K562 (cell line): ENCODE results near the gene TENM4. TPM values are rescaled to one million over a fixed set of nuclear protein-coding genes. Genes with fewer than 3 reads are reported as not detected.

Experiments used
- ATAC-seq: fragments of 200-7000 bp; cut with Tn5 transposase; 3 replicates; pipeline ENCODE4 v1.9.1; 2020; ENCODE audit warnings: moderate library complexity
- BruUV-seq: library from RNA; stranded (reverse); fragments of 400-500 nt; replicated peaks from 2 replicates; lab custom pipeline; 2021; lab: Mats Ljungman, UMichigan
- CTCF ChIA-PET: fragments of 300-600 bp; formaldehyde crosslinking; extraction: SDS; loops from one replicate; lab custom pipeline; 2021; ENCODE audit warnings: low intra/inter-chr PET ratio; lab: Yijun Ruan, JAX
- POLR2A ChIA-PET: fragments of 300-600, 350-650 bp; sonication (Branson Sonifier 250); formaldehyde crosslinking; extraction: SDS; loops from one replicate; lab custom pipeline; 2021; ENCODE audit warnings: antibody characterized with exemption, inconsistent platforms; lab: Yijun Ruan, JAX
- DNase-seq, 4 experiments: peaks; one replicate each; pipeline versions ENCODE4 v3.0.0 to v3.0.0-alpha.2; 2011 to 2018; ENCODE audit warnings: low spot score in 3 of 4, mixed read lengths in 3 of 4; ENCODE audit errors: extremely low read depth in 1 of 4
- FAIRE-seq: peaks from 2 replicates; lab custom pipeline; 2011; peaks lifted over from hg19 to GRCh38; lab: Jason Lieb, UNC
- H2AFZ ChIP-seq: 2 replicates; pipeline ENCODE4 v1.6.0; 2011; ENCODE audit warnings: low read depth, low read length, control low read depth, inconsistent platforms
- H3K27ac ChIP-seq: fragments of 200-600 bp; 3 replicates; pipeline ENCODE4 v1.8.0; 2011; ENCODE audit warnings: low read depth, mild to moderate bottlenecking, control low read depth, inconsistent platforms, low read length, moderate library complexity, mixed read lengths; ENCODE audit errors: extremely low read depth
- H3K27me3 ChIP-seq, 2 experiments: fragments of 300-600 bp in 1 of 2; 2 replicates in 1 of 2; 3 replicates in 1 of 2; pipeline versions ENCODE4 v1.6.0 to v1.8.0; 2011; ENCODE audit warnings: inconsistent platforms in 2 of 2, low read length in 2 of 2, mild to moderate bottlenecking in 1 of 2, mixed read lengths in 1 of 2, moderate library complexity in 1 of 2; ENCODE audit not compliant: control insufficient read depth in 2 of 2, insufficient read depth in 2 of 2
- H3K36me3 ChIP-seq: fragments of 300-600 bp; 3 replicates; pipeline ENCODE4 v1.8.0; 2011; ENCODE audit warnings: mild to moderate bottlenecking, low read length, inconsistent platforms; ENCODE audit not compliant: control insufficient read depth, insufficient read depth
- H3K4me1 ChIP-seq, 2 experiments: fragments of 200-600 bp in 1 of 2; replicated peaks in 1 of 2; 2 replicates in 1 of 2; 3 replicates in 1 of 2; pipeline versions ENCODE4 v1.5.1 to v1.8.0; 2011; ENCODE audit warnings: inconsistent platforms in 2 of 2, low read length in 2 of 2, mild to moderate bottlenecking in 1 of 2, mixed read lengths in 1 of 2, moderate library complexity in 1 of 2; ENCODE audit not compliant: control insufficient read depth in 2 of 2, insufficient read depth in 2 of 2
- H3K4me2 ChIP-seq: 2 replicates; pipeline ENCODE4 v1.6.1; 2011; ENCODE audit warnings: low read length, control low read depth, inconsistent platforms, mixed read lengths; ENCODE audit not compliant: insufficient read depth
- H3K4me3 ChIP-seq: fragments of 200-600 bp; sonication (generic), shearing (Covaris generic); 2 replicates; pipeline ENCODE4 v1.5.1; 2016; ENCODE audit warnings: control low read depth, inconsistent platforms
- H3K79me2 ChIP-seq: fragments of 200-600 bp; 3 replicates; pipeline ENCODE4 v1.8.0; 2011; ENCODE audit warnings: low read length, inconsistent platforms; ENCODE audit not compliant: control insufficient read depth, insufficient read depth
- H3K9ac ChIP-seq, 2 experiments: 2 replicates each; pipeline versions ENCODE4 v1.6.0 to v1.6.1; 2011; ENCODE audit warnings: low read depth in 2 of 2, low read length in 2 of 2, control low read depth in 1 of 2, inconsistent platforms in 1 of 2, mild to moderate bottlenecking in 1 of 2, mixed read lengths in 1 of 2; ENCODE audit not compliant: insufficient read depth in 1 of 2
- H3K9me1 ChIP-seq: one replicate; pipeline ENCODE4 v1.6.0; 2011; ENCODE audit warnings: inconsistent platforms, mild to moderate bottlenecking, low read length, moderate library complexity; ENCODE audit not compliant: control insufficient read depth, insufficient read depth
- H3K9me3 ChIP-seq: replicated peaks from 2 replicates; pipeline ENCODE4 v1.5.1; 2011; ENCODE audit warnings: low read depth, low read length, inconsistent platforms; ENCODE audit not compliant: control insufficient read depth, insufficient read depth
- H4K20me1 ChIP-seq: replicated peaks from 2 replicates; pipeline ENCODE4 v1.6.1; 2011; ENCODE audit warnings: low read length, inconsistent platforms, mixed read lengths; ENCODE audit not compliant: control insufficient read depth, insufficient read depth
- BRF1 ChIP-seq: IDR thresholded peaks from 3 replicates; pipeline ENCODE4 v1.6.1; 2011; ENCODE audit warnings: borderline replicate concordance, mild to moderate bottlenecking; ENCODE audit not compliant: insufficient read length; ENCODE audit errors: extremely low read depth
- CC2D1A ChIP-seq: fragments of 450-650 bp; IDR thresholded peaks from 2 replicates; pipeline ENCODE4 v1.6.1; 2017; ENCODE audit warnings: mild to moderate bottlenecking
- FOXJ2 ChIP-seq: fragments of 200-800 bp; sonication (Bioruptor generic); IDR thresholded peaks from 2 replicates; pipeline ENCODE4 v1.6.1; 2016; ENCODE audit warnings: missing genetic modification characterization, missing compliant biosample characterization
- HMG20A ChIP-seq: fragments of 450-650 bp; formaldehyde crosslinking; conservative IDR thresholded peaks from 2 replicates; pipeline ENCODE4 v1.4.0; 2020; ENCODE audit warnings: mild to moderate bottlenecking, mixed read lengths
- NFE2L1 ChIP-seq: fragments of 450-650 bp; IDR thresholded peaks from 2 replicates; pipeline ENCODE4 v1.6.1; 2016; ENCODE audit warnings: missing genetic modification characterization, low read depth, mild to moderate bottlenecking, missing compliant biosample characterization, moderate library complexity, borderline replicate concordance
- NONO ChIP-seq, 2 experiments: fragments of 200-400 bp in 1 of 2; fragments of 450-650 bp in 1 of 2; formaldehyde crosslinking in 1 of 2; IDR thresholded peaks; 2 replicates each; pipeline ENCODE4 v1.6.1; 2017; ENCODE audit warnings: low read depth in 2 of 2, mild to moderate bottlenecking in 2 of 2, moderate library complexity in 2 of 2, low read length in 1 of 2
- POLR2AphosphoS2 ChIP-seq: IDR thresholded peaks from 2 replicates; pipeline ENCODE4 v1.6.1; 2012; ENCODE audit warnings: low read length, improper control_type of control experiment
- SMAD3 ChIP-seq: fragments of 450-650 bp; formaldehyde crosslinking; conservative IDR thresholded peaks from 2 replicates; pipeline ENCODE4 v1.4.0; 2020; ENCODE audit warnings: mild to moderate bottlenecking
- SP1 ChIP-seq: sonication (generic); formaldehyde crosslinking; IDR thresholded peaks from 2 replicates; pipeline ENCODE4 v1.8.1; 2022; ENCODE audit warnings: mild to moderate bottlenecking, missing genetic modification reagents
- TCF3 ChIP-seq: sonication (generic); formaldehyde crosslinking; IDR thresholded peaks from 2 replicates; pipeline ENCODE4 v1.4.0; 2020; ENCODE audit warnings: mild to moderate bottlenecking, missing genetic modification reagents
- TCF7 ChIP-seq: sonication (generic); IDR thresholded peaks from 2 replicates; pipeline ENCODE4 v1.6.1; 2016; ENCODE audit warnings: antibody characterized with exemption, borderline replicate concordance
- ZKSCAN8 ChIP-seq: fragments of 200-800 bp; sonication (Bioruptor generic); IDR thresholded peaks from 2 replicates; pipeline ENCODE4 v1.6.1; 2016; ENCODE audit warnings: missing genetic modification characterization, missing compliant biosample characterization
- ZNF121 ChIP-seq: sonication (generic); formaldehyde crosslinking; conservative IDR thresholded peaks from 2 replicates; pipeline ENCODE4 v1.8.0; 2022; ENCODE audit warnings: missing genetic modification reagents
- ZNF212 ChIP-seq: fragments of 450-650 bp; formaldehyde crosslinking; IDR thresholded peaks from 2 replicates; pipeline ENCODE4 v1.4.0; 2020; ENCODE audit warnings: mild to moderate bottlenecking
- ZNF589 ChIP-seq: fragments of 200-800 bp; sonication (Bioruptor generic); IDR thresholded peaks from 2 replicates; pipeline ENCODE4 v1.6.1; 2016; ENCODE audit warnings: low read depth, missing genetic modification characterization, missing compliant biosample characterization
- ZZZ3 ChIP-seq: fragments of 450-650 bp; IDR thresholded peaks from 2 replicates; pipeline ENCODE4 v1.6.1; 2016; ENCODE audit warnings: antibody characterized with exemption, mild to moderate bottlenecking, moderate library complexity
- WGBS: fragments of 100-300 bp; shearing (Covaris generic); methylation state at CpG from one replicate; pipeline ENCODE4 v1.1.6; 2016; ENCODE audit warnings: low coverage, mixed read lengths; ENCODE audit not compliant: insufficient coverage; ENCODE audit errors: missing lambda C conversion rate; 5-methylcytosine and 5-hydroxymethylcytosine counted together
- in situ Hi-C: fragments of 300-500 bp; cut with MboI; formaldehyde crosslinking; loops from 4 replicates; pipeline ENCODE4 v1.15.0; 2018; ENCODE audit warnings: inconsistent platforms, mixed read lengths
- intact Hi-C: fragments of 100-400 bp; cut with micrococcal nuclease; formaldehyde crosslinking; loops from 2 replicates; pipeline ENCODE4 v1.14.2; 2022
- polyA plus RNA-seq, 8 experiments: library from polyadenylated mRNA; depleted of rRNA in 4 of 8; stranded (reverse) in 5 of 8; unstranded in 3 of 8; fragments of >200 nt; fragmentation: Nextera tagmentation in 2 of 8; fragmentation: Illumina TruSeq in 1 of 8; extraction: Ambion mirVana in 2 of 8; extraction: Trizol in 1 of 8; gene quantifications; 2 replicates each; pipeline versions ENCODE4 v1.2.1 to v1.2.3, GENCODE V29; 2011 to 2014; ENCODE audit warnings: inconsistent platforms in 1 of 8, missing spikeins in 1 of 8
- total RNA-seq, 7 experiments: library from RNA; depleted of rRNA in 6 of 7; stranded (reverse); fragments of >200 nt in 6 of 7; fragmentation: Illumina TruSeq in 2 of 7; extraction: Trizol in 2 of 7; gene quantifications; 2 replicates each; pipeline versions ENCODE4 v1.2.1 to v1.2.3, GENCODE V29; 2011 to 2021; ENCODE audit warnings: low replicate concordance in 1 of 7
- TF ChIP-seq, protein P1 (sequence below): fragments of 250-450 bp; sonication (Bioruptor Pico); IDR thresholded peaks from 2 replicates; pipeline ENCODE4 v1.4.0; 2020; ENCODE audit warnings: mild to moderate bottlenecking

TENM4 gene
- total and polyA plus RNA-seq, 9 of the 15 experiments (the other 6 are each of a cell fraction or from before 2014, with no cell fraction given): 0.16 TPM; not detected in 8

DNA sequence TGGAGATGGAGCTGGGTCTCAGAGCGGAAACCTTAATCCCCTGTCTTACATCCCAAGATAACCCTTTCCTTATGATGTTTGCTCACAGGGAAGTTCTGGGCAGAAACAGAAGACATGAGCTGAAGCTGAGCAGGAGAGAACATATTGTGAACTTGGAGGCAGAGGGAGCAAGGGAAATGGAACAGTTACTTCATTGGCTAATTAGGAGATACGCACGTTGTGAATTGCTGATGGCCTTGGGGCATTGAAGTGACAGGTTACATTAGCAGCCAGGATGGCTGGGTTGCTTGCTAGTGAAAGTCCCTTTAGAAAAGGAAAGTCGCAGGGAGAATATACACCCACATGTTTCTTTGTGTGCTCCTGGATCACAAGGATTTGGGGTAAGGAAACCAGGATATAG, 48.7 kb downstream of the TENM4 start:
- no peak overlapping the region for H3K27ac ChIP-seq
- no peak overlapping the region for H3K9ac ChIP-seq
- CTCF ChIA-PET: no interaction called here
- ATAC-seq (no peak), DNase-seq (no peak), FAIRE-seq (no peak)
- POLR2A ChIA-PET: no interaction called here
- WGBS: 0% methylated on average over 4 of the region's 4 CpGs
- in situ Hi-C loops (no loop called here), intact Hi-C loops (no loop called here)
- no peaks in the 10 kb centered on the region for H3K36me3 ChIP-seq
- H3K27me3 ChIP-seq: no peaks in the 10 kb centered on the region
- TF ChIP-seq SP1 (CRISPR knock-in tag) (no peak), TCF7 (no peak), NFE2L1 (tag) (no peak), ZNF212 (CRISPR knock-in tag) (no peak), BRF1 (no peak), SMAD3 (CRISPR knock-in tag) (no peak), HMG20A (CRISPR knock-in tag) (no peak), ZKSCAN8 (CRISPR knock-in tag) (no peak), NONO (IDR thresholded peaks at IDR 0.05; ENCODE audit: low read depth in 2 of 2, low read length in 1 of 2) (no peak), ZNF589 (CRISPR knock-in tag) (no peak), FOXJ2 (tag) (no peak), ZZZ3 (no peak), POLR2AphosphoS2 (no peak), TCF3 (no peak), CC2D1A (no peak), ZNF121 (no peak)
- TF ChIP-seq, protein P1, sequence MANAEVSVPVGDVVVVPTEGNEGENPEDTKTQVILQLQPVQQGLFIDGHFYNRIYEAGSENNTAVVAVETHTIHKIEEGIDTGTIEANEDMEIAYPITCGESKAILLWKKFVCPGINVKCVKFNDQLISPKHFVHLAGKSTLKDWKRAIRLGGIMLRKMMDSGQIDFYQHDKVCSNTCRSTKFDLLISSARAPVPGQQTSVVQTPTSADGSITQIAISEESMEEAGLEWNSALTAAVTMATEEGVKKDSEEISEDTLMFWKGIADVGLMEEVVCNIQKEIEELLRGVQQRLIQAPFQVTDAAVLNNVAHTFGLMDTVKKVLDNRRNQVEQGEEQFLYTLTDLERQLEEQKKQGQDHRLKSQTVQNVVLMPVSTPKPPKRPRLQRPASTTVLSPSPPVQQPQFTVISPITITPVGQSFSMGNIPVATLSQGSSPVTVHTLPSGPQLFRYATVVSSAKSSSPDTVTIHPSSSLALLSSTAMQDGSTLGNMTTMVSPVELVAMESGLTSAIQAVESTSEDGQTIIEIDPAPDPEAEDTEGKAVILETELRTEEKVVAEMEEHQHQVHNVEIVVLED (CRISPR knock-in tag): no peak
- H3K4me3 ChIP-seq: no peak overlapping the region
- no peak overlapping the region for H3K4me2 ChIP-seq
- no peaks in the 10 kb centered on the region for H3K4me1 ChIP-seq
- H3K79me2 ChIP-seq: no peaks in the 10 kb centered on the region
- H3K9me1 ChIP-seq: no peaks in the 10 kb centered on the region
- no peaks in the 10 kb centered on the region for H3K9me3 ChIP-seq
- H4K20me1 ChIP-seq: no peaks in the 10 kb centered on the region
- no TSS peak for BruUV-seq
- H2AFZ ChIP-seq: no peak overlapping the region
